HG02981 (cell line): ENCODE data around the gene SRD5A3.

Source experiments
- ATAC-seq: cut with Tn5 transposase; IDR thresholded peaks from one replicate; pipeline ENCODE4 v1.9.1; 2021; ENCODE audit warnings: mild to moderate bottlenecking, moderate library complexity; ENCODE audit not compliant: unreplicated experiment

SRD5A3 gene

GRCh38 chr4:55345980-55346850 lies at the start of gene SRD5A3:
Gene SRD5A3 (plus strand): TSS chr4:55346242. CDS start chr4:55346337, 95 bp downstream.
- peak; percentile 90 for ATAC-seq

GRCh38 chr4:55297346-55297745 lies 48.7 kb upstream of the SRD5A3 start:
- ATAC-seq: no peak

GRCh38 chr4:55303760-55304165 lies 42.3 kb upstream of the SRD5A3 start:
- ATAC-seq: no peak

GRCh38 chr4:55304303-55304702 lies 41.7 kb upstream of the SRD5A3 start:
- no peak for ATAC-seq

- ATAC-seq: no peak
Measured at GRCh38 chr4:55308071-55308470, 38.0 kb upstream of the SRD5A3 start.

GRCh38 chr4:55311792-55312488 lies 34.1 kb upstream of the SRD5A3 start:
- no peak for ATAC-seq

GRCh38 chr4:55312489-55313101 lies 33.4 kb upstream of the SRD5A3 start:
- ATAC-seq: peak; percentile 65

GRCh38 chr4:55314141-55314820 lies 31.8 kb upstream of the SRD5A3 start:
- ATAC-seq: no peak

GRCh38 chr4:55318175-55319129 lies 27.6 kb upstream of the SRD5A3 start:
- no peak for ATAC-seq

GRCh38 chr4:55321707-55322264 lies 24.3 kb upstream of the SRD5A3 start:
- ATAC-seq: no peak

- no peak for ATAC-seq
Measured at GRCh38 chr4:55323375-55323774, 22.7 kb upstream of the SRD5A3 start.

GRCh38 chr4:55326629-55327028 lies 19.4 kb upstream of the SRD5A3 start:
- ATAC-seq: no peak

GRCh38 chr4:55329012-55329411 lies 17.0 kb upstream of the SRD5A3 start:
- ATAC-seq: no peak

- no peak for ATAC-seq
Measured at GRCh38 chr4:55330241-55330640, 15.8 kb upstream of the SRD5A3 start.

GRCh38 chr4:55336138-55337034 lies 9.7 kb upstream of the SRD5A3 start:
- ATAC-seq: no peak

- no peak for ATAC-seq
Measured at GRCh38 chr4:55337944-55338343, 8.1 kb upstream of the SRD5A3 start.

GRCh38 chr4:55338486-55338885 lies 7.6 kb upstream of the SRD5A3 start:
- ATAC-seq: no peak

GRCh38 chr4:55340266-55340665 lies 5.8 kb upstream of the SRD5A3 start:
- no peak for ATAC-seq

GRCh38 chr4:55343887-55344286 lies 2.2 kb upstream of the SRD5A3 start:
- no peak for ATAC-seq
